Suppressor macrophage (primary cell): Measurements from ENCODE around the gene FBLN1.
A peak's percentile ranks its signal among the peaks of the same experiment; 100 is the strongest.

Experiments
- DNase-seq, 4 experiments: peaks; one replicate each; pipeline ENCODE4 v3.0.0-alpha.2; 2020 to 2022

Gene FBLN1

DNA sequence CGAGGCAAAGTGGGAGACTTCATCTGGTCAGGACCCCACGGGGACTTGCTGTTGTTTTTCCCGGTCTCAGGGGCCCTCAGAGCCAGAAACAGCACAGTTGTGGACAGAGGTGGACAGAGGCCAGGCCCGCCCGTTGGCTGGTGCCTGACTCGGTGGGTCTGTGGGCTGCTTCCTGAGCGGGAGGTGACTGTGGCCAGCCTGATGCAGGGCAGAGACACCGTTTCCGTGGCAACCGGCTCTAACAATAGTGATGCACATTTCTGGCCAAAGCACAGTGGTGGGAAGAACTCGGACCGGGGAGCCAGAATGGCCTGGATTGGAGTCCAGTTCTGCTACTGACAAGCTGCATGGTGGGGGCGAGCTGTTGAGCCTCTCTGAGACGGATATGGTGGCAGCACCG is 110.3 kb downstream of the FBLN1 start:
- DNase-seq, result peak in 1 of 4 experiments; percentile 22

DNA sequence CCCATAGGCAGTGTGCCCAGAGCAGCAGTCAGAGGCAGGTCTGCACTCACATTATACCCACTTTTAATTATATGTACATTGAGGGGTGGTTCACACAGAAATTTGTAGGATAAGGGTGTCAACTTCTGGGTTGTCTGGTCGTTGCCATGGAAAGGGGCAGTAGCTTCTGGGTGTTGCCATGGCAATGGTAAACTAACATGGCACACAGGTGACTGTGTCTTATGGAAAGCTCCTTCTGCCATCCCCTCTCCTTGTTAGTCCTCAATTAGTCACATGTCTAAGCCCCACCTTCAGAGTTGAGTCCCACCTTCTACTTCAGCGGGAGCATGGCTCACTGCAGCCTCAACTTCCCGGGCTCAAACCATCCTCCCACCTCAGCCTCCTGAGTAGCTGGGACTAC is 112.7 kb downstream of the FBLN1 start:
- no peak for DNase-seq

DNA sequence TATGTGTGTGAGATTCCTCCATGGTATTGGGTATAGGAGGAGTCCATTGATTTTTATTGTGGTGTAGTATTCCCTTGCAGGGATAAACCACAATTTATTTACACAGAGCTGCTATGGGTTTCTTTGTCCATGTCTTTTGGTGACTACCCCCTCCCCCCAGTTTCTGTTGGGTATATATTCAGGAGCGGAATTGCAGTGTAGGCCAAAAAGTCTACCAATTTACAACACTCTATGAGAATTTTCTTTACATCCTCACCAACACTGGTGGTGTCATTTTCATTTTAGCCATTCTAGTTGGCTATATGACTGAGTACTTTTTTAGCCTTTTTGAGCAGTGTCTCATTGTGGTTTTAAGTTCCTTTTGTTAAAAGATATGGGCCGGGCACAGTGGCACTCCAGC is 113.7 kb downstream of the FBLN1 start:
- no peak for DNase-seq

DNA sequence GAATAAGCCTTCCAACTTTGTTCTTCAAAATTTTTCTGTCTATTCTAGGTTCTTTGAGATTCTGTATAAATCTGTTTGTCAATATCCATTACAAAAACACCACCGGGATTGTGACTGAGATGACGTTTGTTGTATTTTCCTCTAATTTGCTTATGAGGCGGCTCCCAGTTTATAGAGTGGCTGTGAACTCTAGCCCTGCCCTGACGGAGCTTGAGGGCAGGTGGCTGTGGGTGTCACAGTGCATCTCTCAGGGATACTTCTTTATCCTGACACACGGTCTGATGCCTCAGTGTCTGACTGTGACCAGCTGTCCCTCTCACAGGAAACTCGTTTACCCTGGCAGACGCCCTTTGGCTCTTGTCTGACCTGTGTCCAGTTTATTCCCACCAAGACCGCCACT is 115.3 kb downstream of the FBLN1 start:
- DNase-seq, result no peak

DNA sequence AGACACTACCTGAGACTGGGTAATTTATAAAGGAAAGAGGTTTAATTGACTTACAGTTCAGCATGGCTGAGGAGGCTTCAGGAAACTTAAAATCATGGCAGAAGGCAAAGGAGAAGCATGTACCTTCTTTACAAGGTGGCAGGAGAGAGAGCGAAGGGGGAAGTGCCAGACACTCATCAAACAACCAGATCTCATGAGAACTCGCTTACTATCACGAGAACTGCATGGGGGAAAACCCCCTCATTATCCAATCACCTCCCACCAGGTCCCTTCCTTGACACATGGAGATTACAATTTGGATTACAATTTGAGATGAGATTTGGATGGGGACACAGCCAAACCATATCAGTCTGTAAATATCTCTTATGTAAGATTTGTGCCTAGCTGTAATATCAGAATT is 118.0 kb downstream of the FBLN1 start:
- no peak for DNase-seq

DNA sequence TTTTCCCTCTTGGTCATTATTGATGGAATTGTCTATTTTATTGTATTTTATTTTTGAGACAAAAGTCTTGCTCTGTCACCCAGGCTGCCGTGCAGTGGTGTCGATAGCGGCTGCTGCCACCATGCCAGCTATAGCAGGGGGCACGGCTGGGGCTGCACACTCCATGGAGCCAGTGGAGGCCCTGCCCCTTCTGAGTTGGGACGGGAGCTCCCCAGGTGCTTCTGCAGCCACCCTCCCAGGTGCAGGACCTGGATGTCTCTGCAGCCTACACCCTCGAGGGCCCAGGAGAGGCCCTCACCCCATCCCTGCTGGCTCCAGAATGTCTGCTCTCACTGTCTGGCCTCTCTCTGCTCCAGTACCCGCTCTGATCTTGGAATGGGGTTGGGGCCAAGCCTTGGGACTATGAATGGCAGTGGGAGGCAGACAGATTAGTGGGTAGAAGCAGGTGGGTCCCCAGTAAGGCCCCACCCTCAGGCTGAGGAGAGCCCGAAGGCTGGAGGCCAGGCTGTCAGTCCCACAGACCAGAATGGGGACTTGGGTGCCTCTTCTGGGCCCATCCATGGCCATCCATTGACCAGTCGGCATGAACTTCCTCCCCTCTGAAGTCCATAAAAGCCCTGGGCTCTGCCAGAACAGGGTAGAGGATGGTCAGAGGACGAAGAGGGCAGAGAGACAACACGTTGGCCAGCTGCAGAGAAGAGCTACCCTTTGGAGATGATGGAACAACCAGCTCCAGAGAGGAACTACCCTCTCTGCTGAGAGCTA is 119.3 kb downstream of the FBLN1 start:
- no peak for DNase-seq

DNA sequence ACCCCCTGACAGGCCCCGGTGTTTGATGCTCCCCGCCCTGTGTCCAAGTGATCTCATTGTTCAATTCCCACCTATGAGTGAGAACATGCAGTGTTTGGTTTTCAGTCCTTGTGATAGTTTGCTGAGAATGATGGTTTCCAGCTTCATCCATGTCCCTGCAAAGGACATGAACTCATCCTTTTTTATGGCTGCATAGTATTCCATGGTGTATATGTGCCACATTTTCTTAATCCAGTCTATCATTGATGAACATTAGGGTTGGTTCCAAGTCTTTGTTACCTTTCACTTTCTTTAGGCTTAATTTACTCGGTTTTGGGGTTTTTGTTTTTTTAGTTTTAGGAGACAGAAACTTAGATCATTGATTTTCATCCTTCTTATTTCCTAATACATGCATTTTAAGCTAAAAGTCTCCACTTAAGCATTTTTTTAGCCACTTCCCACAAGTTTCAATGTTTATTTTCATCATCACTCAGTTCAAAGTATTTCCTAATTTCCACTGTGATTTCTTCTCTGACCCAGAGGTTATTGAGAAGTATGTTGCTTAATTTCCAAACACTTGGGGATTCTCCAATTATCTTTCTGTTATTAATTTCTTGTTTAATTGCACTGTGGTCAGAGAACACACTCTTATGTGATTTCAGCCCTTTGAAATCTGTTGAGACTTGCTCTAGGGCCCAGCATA is 120.9 kb downstream of the FBLN1 start:
- peak in 2 of 4 experiments; percentile 60 to 73 for DNase-seq

DNA sequence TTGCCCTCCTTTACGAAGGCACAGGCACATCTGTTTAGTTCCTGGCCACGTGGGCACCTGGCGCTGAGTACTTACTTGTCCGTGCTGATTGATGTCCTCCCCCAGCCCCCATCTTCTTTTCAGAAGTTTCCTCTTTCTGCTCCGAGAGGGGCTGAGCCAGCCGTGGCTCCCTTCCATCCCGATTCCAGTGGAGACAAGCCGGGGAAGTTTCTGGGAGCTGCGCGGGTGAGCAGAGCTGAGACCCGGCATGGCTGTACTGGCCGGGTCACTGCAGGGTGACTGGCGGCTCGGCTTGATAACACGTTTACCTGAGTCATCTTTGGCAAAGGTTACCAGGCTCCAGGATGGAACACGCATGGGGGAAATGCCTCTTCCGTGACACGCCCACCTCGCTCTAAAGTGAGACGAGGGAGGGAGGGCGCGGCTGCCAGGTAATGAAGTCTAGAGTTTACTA is 123.5 kb downstream of the FBLN1 start:
- DNase-seq, result no peak

DNA sequence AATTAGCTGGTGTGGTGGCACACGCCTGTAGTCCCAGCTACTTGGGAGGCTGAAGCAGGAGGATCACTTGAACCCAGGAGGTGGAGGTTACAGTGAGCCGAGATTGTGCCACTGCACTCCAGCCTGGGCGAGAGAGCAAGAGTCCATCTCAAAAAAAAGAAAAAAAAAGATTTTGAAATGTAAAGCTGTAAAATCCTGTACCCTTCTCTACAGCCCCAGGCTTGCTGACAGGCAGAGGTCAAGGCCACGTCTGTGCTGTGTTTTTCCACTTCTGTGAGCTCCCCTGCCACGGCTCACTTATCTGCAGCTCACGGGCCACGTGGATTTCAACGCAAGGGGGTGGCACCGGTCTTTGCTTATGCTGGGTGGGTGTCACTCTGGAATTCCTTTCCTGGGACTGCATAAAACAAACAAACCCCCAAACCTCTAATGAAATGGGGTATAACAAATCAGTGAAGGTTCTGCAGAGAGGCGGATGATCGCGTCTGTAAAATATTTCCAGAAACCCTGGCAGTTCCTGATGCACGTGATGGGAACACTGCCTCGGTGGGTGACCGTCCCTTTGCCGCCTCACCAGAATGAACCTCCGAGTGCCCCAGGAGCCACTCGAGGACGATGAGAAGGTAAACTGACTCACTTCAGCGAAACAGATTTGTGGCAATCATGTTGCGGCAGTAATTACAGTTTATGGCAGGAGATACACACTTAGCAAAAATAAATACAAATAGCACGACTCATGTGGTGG is 125.0 kb downstream of the FBLN1 start:
- no peak for DNase-seq

DNA sequence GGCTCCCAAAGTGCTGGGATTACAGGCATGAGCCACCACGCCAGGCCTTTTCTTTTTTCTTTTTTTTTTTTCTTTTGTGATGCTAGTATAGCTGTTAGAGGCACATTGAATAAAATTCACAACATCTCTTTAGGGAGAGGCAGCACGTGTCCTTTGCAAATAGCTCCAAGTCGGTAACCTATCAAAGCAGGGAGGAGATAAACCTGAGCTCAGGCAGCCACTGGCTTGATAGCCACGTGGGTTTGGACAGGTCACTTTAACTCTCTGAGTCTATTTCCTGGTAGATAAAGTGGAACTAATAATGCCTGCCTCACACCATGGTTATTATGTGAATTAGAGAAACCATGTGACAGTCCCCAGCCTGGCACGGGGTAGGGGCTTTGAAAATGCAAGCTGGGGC is 125.8 kb downstream of the FBLN1 start:
- no peak for DNase-seq

DNA sequence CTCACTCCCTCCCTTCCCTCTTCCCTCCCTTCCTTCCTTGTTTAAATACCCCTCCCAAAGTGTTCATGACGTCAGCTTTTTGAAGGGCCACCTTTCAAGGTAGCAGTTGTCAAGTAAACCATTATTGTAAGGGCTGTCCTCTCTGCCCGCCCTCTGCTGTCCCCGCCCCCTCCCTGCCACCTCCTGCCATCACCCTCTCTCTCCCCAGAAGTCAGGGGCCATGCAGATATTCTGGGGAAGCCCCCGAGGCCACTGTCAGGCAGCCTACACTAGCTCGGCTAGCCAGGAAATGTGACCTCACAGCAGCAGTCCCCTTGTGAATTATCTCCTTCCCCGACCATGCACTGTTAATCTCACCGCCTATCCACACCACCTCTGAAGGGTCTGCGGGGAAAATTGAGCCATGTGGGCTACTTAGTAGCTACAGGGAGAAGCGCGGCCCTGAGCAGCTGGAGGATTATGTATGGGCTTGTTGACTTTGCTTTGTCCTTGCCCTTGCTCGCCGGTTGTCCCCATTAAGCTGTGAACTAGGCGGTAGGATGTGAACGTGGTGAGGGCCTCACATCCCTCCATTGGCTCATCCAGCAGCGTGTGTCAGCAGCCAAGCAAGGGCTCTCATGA is 126.9 kb downstream of the FBLN1 start:
- no peak for DNase-seq

DNA sequence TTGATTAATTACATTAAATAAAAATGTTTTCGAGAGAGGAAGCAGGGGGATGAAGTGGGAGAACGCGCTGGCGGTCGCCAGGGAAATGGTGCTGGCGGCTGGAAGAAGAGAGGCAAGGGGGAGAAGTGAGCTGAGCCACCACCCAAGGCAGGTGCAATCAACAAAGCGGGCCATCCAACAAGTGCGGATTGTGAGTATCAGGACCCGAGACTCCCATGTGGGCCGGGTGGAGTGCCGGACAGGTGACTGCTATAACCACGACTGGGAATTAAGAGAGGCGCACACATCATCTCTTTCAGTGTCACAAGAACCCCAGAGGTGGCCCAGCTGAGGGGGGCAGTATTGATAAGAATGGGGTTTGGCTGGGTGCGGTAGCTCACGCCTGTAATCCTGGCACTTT is 127.8 kb downstream of the FBLN1 start:
- DNase-seq, result no peak

DNA sequence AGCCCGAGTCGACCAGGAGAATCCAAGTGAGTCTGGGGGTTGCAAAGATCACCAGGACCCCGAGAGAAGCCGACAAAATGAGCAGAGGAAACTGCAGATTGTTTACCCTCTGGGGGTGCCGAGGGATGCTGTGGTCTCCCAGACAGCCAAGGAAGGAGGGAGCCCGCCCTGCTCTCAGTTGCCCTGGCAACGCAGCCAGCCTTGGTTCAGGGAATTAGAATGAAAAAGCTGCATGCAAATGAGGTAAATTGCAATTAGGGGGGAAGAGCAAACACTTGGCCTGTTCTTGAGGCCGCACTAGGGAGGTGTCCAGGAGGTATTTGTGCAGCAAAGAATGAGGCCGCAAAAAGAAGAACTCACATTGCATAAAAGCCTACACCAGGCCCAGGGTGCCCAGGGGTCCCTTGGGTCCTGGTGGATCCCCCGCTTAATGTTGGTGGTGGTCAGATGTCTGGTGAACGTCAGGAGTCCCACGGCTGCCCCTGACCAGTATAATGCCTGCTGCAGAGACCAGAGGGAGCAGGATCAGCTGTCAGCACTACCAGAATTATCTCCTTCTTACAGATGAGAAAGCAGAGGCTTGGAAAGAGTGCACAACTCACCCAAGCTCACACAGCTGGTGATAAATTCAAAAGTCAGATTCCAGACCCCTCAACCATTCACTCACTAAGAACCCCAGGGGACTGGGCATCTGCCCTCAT is 128.6 kb downstream of the FBLN1 start:
- DNase-seq, result no peak

DNA sequence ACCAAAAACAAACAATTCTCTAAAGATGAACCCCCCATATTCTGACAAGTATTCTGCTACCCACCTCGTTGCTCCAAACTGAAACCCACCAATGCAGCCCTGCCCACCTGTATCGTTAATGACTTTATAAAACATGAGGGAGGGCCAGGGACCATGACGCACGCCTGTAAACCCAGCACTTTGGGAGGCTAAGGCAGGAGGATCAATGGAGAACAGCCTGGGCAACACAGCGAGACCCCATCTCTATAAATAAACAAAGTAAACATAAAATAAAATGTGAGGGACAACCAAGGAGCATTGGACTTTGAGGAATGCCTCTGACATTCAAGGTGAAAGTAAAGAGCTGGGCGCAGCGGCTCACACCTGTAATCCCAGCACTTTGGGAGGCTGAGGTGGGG is 129.2 kb downstream of the FBLN1 start:
- DNase-seq, result no peak

DNA sequence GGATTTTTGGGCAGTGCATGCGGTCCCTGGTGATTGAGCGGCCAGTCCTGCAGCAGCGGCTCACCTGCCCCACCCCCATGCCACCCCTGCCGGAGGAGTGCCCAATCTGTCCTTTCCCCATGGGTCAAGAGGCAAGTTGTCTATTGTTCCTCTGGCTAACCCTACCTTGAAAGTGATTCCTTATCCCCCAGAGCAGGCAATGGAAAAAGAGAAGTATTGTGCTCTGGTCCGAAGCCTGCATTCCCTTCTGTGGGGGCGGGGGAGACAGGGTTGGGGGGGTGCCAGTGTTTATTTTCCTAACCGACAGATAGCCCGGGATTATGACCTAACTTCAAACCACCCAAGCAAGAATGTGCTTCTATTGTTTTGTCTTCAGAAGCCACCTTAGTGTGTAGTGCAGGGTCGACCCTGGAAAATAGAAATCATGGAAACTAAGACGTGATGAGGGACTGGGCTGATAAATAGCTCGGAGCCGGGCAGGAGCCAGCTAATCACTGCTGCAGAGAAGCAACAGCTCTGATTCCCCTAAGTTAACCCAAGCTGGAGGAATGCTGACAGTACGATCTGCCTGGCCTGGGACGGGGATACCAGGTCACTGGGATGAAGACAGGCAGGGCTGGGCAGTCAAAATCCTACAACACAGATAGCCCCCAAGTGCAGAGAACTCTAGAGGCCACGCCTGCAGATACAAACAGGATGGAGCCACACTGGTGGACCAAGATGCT is 130.3 kb downstream of the FBLN1 start:
- DNase-seq, result no peak

DNA sequence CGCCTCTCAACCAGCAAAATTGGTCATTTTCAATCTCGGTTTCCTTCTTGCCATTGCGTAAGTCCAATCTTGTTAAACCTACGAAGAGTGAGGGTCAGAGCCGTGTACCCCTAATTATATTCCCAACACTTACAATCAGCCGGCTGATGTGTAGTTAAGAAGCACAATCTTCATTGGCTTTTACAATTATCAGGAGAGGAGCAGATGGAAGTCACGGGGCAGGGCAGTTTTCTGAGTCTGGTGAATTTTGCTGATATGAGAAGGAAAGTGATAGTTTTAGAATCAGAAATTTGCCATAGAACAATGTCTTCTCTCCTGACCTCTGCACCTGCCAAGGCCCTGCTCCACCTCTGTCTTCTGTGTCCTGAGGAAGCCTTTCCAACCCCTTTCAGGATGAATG is 134.0 kb downstream of the FBLN1 start:
- no peak for DNase-seq

DNA sequence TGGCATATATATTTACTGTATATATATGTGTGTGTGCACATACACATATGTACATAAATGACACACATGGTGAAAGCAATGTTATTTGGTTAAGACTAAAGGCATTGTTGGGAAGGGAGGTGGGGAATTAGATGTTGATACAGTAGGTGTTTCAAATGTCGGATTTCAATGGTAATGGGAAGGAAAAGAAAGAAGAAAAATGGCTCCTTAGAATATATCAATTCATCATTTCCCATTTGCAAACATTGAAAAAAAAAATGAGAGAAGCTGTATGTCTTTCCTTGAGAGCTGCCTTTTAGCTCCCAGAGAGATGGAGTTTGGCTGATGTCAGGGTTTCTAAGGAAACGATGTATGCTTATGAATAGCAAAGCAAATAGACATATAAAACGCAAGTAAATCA is 135.5 kb downstream of the FBLN1 start:
- no peak for DNase-seq

DNA sequence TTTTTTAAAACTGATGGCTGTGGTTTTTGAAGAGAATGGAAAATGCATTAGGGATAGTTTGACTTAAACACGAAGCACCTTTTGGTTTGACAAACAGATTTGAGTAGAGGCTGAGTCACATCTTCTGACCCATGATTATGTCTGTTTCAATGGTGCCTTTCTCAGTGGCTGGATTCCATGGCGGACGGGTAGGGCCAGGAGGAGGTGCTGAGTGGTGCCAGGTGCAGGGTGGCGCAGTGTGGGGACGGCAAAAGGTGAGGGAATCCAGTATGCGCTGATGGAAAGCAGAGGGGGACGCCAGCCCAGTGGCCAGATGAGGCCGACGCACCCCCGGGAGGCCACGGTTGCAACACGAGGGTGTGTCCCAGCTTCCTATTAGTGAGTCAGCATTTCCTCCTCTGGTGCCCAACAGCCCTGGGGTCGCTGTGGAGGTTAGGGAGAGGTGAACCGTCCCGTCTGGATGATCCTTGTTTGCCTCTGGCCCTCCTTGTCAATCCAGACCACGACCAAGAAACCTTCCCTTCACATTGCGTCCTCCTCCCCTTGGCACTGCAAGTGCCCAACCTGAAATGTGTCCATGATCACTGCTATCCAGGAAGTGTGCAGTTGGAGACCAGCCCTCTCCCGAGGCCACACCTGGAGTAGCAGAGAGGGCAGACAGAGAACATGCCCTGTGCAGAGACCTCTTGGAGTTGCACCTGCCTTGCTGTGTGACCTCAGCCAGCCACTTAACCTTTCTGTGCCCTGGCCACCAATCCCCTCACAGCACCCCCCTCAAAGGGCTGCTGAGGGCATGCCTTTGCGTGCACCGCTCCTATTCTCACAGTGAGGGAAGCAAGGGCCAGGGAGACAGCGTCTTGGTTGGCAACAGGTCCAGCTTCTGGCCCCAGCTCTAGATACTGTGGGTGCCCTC is 136.4 kb downstream of the FBLN1 start:
- peak; percentile 15 to 63 (median 42) for DNase-seq

DNA sequence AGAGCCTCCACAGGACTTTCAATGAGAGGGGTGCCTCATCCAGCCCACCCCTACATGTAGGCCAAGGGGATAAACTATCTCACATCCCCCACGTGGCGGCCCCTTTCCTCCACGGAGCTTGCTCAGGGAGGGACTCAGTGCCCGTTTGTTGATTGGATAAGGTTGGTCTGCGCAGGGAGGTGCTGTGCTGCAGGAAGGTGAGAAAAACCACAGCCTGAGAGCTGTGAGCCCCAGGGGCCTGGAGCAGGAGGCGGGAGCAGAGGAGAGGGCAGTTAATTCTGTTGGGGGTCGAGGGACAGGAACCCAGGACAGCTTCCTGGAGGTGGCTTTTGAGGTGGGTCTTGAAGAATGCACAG is 137.0 kb downstream of the FBLN1 start:
- DNase-seq, result no peak

DNA sequence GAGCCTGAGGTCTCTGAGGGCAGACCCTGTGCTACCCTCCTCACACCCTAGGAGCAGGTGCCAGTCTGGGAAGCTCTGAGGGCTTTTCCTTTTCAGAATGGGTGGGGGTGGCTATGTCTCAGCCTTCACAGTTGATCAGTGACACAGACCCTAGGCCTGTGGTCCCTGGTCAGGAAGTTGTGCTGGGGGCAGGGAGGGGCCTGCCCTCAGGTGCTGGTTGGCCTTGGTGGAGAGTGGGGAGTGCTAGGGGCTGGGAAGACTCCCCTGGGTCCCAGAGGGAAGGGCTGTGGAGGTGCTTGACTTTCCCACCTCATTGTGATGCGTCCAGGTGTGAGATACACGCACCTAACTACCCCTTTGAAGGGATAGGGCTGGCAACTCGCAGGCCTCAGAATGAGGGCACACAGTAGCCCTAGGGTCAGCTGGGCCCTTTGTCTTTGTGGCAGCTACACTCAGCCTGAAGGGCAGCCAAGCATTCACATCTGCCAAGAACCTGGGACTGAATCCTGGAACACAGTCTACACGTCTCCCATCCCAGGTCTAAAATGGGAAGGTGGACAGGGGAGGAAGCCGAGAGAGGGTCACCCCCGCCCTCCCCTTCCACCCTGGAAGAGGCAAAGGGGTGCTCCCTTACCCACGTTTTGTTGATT is 137.7 kb downstream of the FBLN1 start:
- DNase-seq, result no peak
